Trophoblast cell (in vitro differentiated cells and primary cell): ENCODE results near the gene OR13G1.

Source experiments
- DNase-seq, 2 donors: peaks; one replicate each; pipeline ENCODE4 v3.0.0-alpha.2; 2016
- H2AFZ ChIP-seq: 2 replicates; pipeline ENCODE4 v1.6.1; 2013; ENCODE audit warnings: low read length, moderate library complexity, mild to moderate bottlenecking; ENCODE audit not compliant: insufficient read depth, poor library complexity
- H2AK5ac ChIP-seq: 2 replicates; pipeline ENCODE4 v1.6.1; 2013; ENCODE audit warnings: mild to moderate bottlenecking, low read length
- H2BK120ac ChIP-seq: 2 replicates; pipeline ENCODE4 v1.6.1; 2013; ENCODE audit warnings: low read length, mild to moderate bottlenecking, moderate library complexity; ENCODE audit not compliant: insufficient read depth, poor library complexity
- H2BK12ac ChIP-seq: 2 replicates; pipeline ENCODE4 v1.6.1; 2013; ENCODE audit warnings: mild to moderate bottlenecking, low read length, moderate library complexity
- H2BK5ac ChIP-seq: 2 replicates; pipeline ENCODE4 v1.6.1; 2013; ENCODE audit warnings: low read length, low read depth, moderate library complexity, mild to moderate bottlenecking; ENCODE audit not compliant: poor library complexity
- H3K14ac ChIP-seq: 2 replicates; pipeline ENCODE4 v1.6.1; 2013; ENCODE audit warnings: mild to moderate bottlenecking, low read length
- H3K18ac ChIP-seq: 2 replicates; pipeline ENCODE4 v1.6.1; 2013; ENCODE audit warnings: mild to moderate bottlenecking, low read length
- H3K23ac ChIP-seq: 2 replicates; pipeline ENCODE4 v1.6.1; 2013; ENCODE audit warnings: low read length
- H3K27ac ChIP-seq: 2 replicates; pipeline ENCODE4 v1.5.1; 2013; ENCODE audit warnings: low read depth, mild to moderate bottlenecking, inconsistent platforms, low read length, moderate library complexity
- H3K27me3 ChIP-seq: 2 replicates; pipeline ENCODE4 v1.6.1; 2013; ENCODE audit warnings: inconsistent platforms, mild to moderate bottlenecking, low read length, moderate library complexity; ENCODE audit not compliant: insufficient read depth
- H3K36me3 ChIP-seq, 2 experiments: 1 replicate in 1 of 2; 2 replicates in 1 of 2; pipeline ENCODE4 v1.6.1; 2013; ENCODE audit warnings: low read length in 2 of 2, mild to moderate bottlenecking in 2 of 2, moderate library complexity in 1 of 2; ENCODE audit not compliant: insufficient read depth in 2 of 2, control insufficient read depth in 1 of 2
- H3K4ac ChIP-seq: 2 replicates; pipeline ENCODE4 v1.6.1; 2013; ENCODE audit warnings: low read depth, mild to moderate bottlenecking, low read length, moderate library complexity
- H3K4me1 ChIP-seq, 2 experiments: 1 replicate in 1 of 2; 2 replicates in 1 of 2; pipeline ENCODE4 v1.6.1; 2013; ENCODE audit warnings: low read length in 2 of 2, mild to moderate bottlenecking in 2 of 2, moderate library complexity in 1 of 2; ENCODE audit not compliant: insufficient read depth in 2 of 2, control insufficient read depth in 1 of 2
- H3K4me2 ChIP-seq: 2 replicates; pipeline ENCODE4 v1.6.1; 2013; ENCODE audit warnings: inconsistent platforms, mild to moderate bottlenecking, low read length, moderate library complexity
- H3K4me3 ChIP-seq: 2 replicates; pipeline ENCODE4 v1.5.1; 2013; ENCODE audit warnings: mild to moderate bottlenecking, low read depth, low read length, inconsistent platforms
- H3K79me1 ChIP-seq: one replicate; pipeline ENCODE4 v1.6.1; 2013; ENCODE audit warnings: low read length
- H3K79me2 ChIP-seq: 2 replicates; pipeline ENCODE4 v1.6.1; 2013; ENCODE audit warnings: low read length, mild to moderate bottlenecking; ENCODE audit not compliant: control insufficient read depth, insufficient read depth, poor library complexity
- H3K9ac ChIP-seq: 2 replicates; pipeline ENCODE4 v1.6.1; 2013; ENCODE audit warnings: mild to moderate bottlenecking, low read length
- H3K9me3 ChIP-seq: 2 replicates; pipeline ENCODE4 v1.6.1; 2013; ENCODE audit warnings: low read depth, mild to moderate bottlenecking, control low read depth, inconsistent platforms, low read length; ENCODE audit not compliant: insufficient read depth
- H4K12ac ChIP-seq: 2 replicates; pipeline ENCODE4 v1.6.1; 2013; ENCODE audit warnings: low read depth, mild to moderate bottlenecking, low read length, moderate library complexity
- H4K8ac ChIP-seq: 2 replicates; pipeline ENCODE4 v1.6.1; 2013; ENCODE audit warnings: low read depth, mild to moderate bottlenecking, low read length, moderate library complexity
- H4K91ac ChIP-seq: one replicate; pipeline ENCODE4 v1.6.1; 2013; ENCODE audit warnings: low read depth, mild to moderate bottlenecking, low read length, moderate library complexity
- WGBS: extraction: QIAGEN DNeasy Blood & Tissue Kit; methylation state at CpG from one replicate; pipeline ENCODE4 v1.1.7; 2013; ENCODE audit warnings: missing lambda C conversion rate; ENCODE audit not compliant: insufficient read length, insufficient coverage; ENCODE audit errors: extremely low coverage; 5-methylcytosine and 5-hydroxymethylcytosine counted together

The OR13G1 gene

DNA sequence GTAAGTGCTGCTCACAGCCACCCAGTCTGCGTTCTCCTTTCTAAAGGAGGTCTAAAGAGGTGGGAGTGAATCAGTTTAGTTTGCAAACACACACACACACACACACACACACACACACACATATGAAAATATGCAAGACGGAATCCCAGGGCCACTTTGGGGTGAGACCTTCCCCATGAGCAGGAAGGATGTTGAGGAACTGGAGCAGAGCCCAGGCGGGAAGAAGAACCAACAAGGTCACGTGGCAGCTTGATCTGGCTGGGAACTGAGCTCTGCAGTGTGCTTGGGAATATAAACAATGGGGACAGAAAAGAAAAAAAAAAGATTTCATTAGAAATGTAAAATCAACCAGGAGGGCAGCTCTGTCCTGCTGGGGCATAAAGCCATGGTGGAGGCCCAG lies 41.5 kb downstream of the OR13G1 start:
- H2AK5ac ChIP-seq, result no peak overlapping the region
- DNase-seq, result no peak
- H3K4ac ChIP-seq, result no peak overlapping the region
- no peak overlapping the region for H3K9ac ChIP-seq
- H4K8ac ChIP-seq, result no peak overlapping the region
- H3K18ac ChIP-seq, result no peak overlapping the region
- WGBS, result no CpG with 5 or more reads among the region's 4 CpGs
- no peak overlapping the region for H2BK120ac ChIP-seq
- H3K4me1 ChIP-seq, result no peaks in the 10 kb centered on the region
- H3K36me3 ChIP-seq, result no peaks in the 10 kb centered on the region
- H3K4me2 ChIP-seq, result no peak overlapping the region
- no peak overlapping the region for H3K23ac ChIP-seq
- H3K14ac ChIP-seq, result no peak overlapping the region
- no peak overlapping the region for H4K12ac ChIP-seq
- no peak overlapping the region for H2BK5ac ChIP-seq
- H3K27me3 ChIP-seq, result no peaks in the 10 kb centered on the region
- H3K79me2 ChIP-seq, result peaks cover 2% of the 10 kb centered on the region
- no peak overlapping the region for H3K27ac ChIP-seq
- H4K91ac ChIP-seq, result no peak overlapping the region
- H2AFZ ChIP-seq, result no peak overlapping the region
- H3K4me3 ChIP-seq, result no peak overlapping the region
- H3K9me3 ChIP-seq, result peaks cover 2% of the 10 kb centered on the region
- H2BK12ac ChIP-seq, result no peak overlapping the region
- peaks cover 2% of the 10 kb centered on the region for H3K79me1 ChIP-seq

DNA sequence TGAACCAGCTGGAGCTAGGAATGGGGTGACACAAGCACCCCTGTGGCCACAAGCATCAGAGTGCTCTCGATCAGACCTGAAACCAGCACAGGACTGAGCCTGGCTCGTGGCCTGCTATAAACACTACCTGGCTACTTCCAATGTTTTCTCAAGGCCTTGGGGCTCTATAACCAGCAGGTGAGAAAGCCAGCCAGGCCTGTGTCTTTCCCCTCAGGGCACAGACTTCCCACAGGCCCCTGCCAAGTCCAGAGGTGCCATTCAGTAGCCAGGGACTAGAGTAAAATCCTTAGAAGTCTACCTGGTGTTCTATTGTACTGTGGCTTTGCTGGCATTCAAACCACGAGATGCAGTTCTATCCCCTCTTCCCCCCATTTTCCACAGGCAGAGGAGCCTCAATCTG lies 51.6 kb downstream of the OR13G1 start:
- no peak overlapping the region for H3K4me3 ChIP-seq
- no peaks in the 10 kb centered on the region for H3K79me1 ChIP-seq
- no peak overlapping the region for H2AFZ ChIP-seq
- H3K79me2 ChIP-seq, result no peaks in the 10 kb centered on the region
- H2AK5ac ChIP-seq, result no peak overlapping the region
- no peak overlapping the region for H3K14ac ChIP-seq
- H3K27ac ChIP-seq, result no peak overlapping the region
- no peak overlapping the region for H3K4ac ChIP-seq
- no peaks in the 10 kb centered on the region for H3K9me3 ChIP-seq
- no peak overlapping the region for H3K4me2 ChIP-seq
- H4K91ac ChIP-seq, result no peak overlapping the region
- H2BK120ac ChIP-seq, result no peak overlapping the region
- no peak overlapping the region for H3K23ac ChIP-seq
- WGBS, result no CpG with 5 or more reads among the region's 3 CpGs
- no peak overlapping the region for H4K12ac ChIP-seq
- H3K9ac ChIP-seq, result no peak overlapping the region
- H2BK5ac ChIP-seq, result no peak overlapping the region
- H3K4me1 ChIP-seq, result peaks cover 0 to 1% of the 10 kb centered on the region in 2 experiments
- no peak overlapping the region for H4K8ac ChIP-seq
- H3K27me3 ChIP-seq, result no peaks in the 10 kb centered on the region
- no peak overlapping the region for H2BK12ac ChIP-seq
- no peaks in the 10 kb centered on the region for H3K36me3 ChIP-seq
- peak; percentile 77 to 81 for DNase-seq
- no peak overlapping the region for H3K18ac ChIP-seq
